Common myeloid progenitor, CD34-positive (primary cell): ENCODE data around the gene TNIP1.

ENCODE experiments used
- CTCF ChIA-PET: fragments of 350-600 bp; sonication (Branson Sonifier 250); formaldehyde crosslinking; loops from one replicate; lab custom pipeline; 2021; ENCODE audit warnings: antibody characterized with exemption; lab: Charles Lee
- POLR2A ChIA-PET: fragments of 350-600 bp; sonication (Branson Sonifier 250); formaldehyde crosslinking; loops from one replicate; lab custom pipeline; 2021; ENCODE audit warnings: antibody characterized with exemption; lab: Charles Lee
- DNase-seq, 3 donors: peaks; one replicate each; pipeline versions ENCODE4 v3.0.0 to v3.0.0-alpha.2; 2013
- H3K27ac ChIP-seq, 2 experiments: 1 replicate in 1 of 2; 2 replicates in 1 of 2; pipeline ENCODE4 v1.7.0; 2013; ENCODE audit warnings: inconsistent platforms in 2 of 2, low read length in 2 of 2, mild to moderate bottlenecking in 2 of 2, low read depth in 1 of 2, moderate library complexity in 1 of 2; ENCODE audit not compliant: severe bottlenecking in 2 of 2, insufficient read depth in 1 of 2, poor library complexity in 1 of 2
- H3K27me3 ChIP-seq, 5 experiments: replicated peaks in 2 of 5; 1 replicate in 3 of 5; 2 replicates in 2 of 5; pipeline versions ENCODE4 v1.6.1 to v1.7.0; 2013; ENCODE audit warnings: low read length in 4 of 5, mild to moderate bottlenecking in 2 of 5, moderate library complexity in 2 of 5, inconsistent platforms in 1 of 5; ENCODE audit not compliant: insufficient read depth in 5 of 5, control insufficient read depth in 4 of 5
- H3K36me3 ChIP-seq, 4 experiments: 1 replicate in 2 of 4; 2 replicates in 2 of 4; pipeline versions ENCODE4 v1.6.1 to v1.7.0; 2013; ENCODE audit warnings: low read length in 3 of 4, control low read depth in 1 of 4, mild to moderate bottlenecking in 1 of 4; ENCODE audit not compliant: control insufficient read depth in 4 of 4, insufficient read depth in 4 of 4
- H3K4me1 ChIP-seq, 4 experiments: 1 replicate in 3 of 4; 2 replicates in 1 of 4; pipeline versions ENCODE4 v1.6.1 to v1.7.1; 2013; ENCODE audit warnings: low read length in 3 of 4, mild to moderate bottlenecking in 3 of 4, control low read depth in 1 of 4, inconsistent platforms in 1 of 4, moderate library complexity in 1 of 4; ENCODE audit not compliant: control insufficient read depth in 4 of 4, insufficient read depth in 4 of 4; ENCODE audit errors: control extremely low read depth in 1 of 4
- H3K4me3 ChIP-seq, 7 experiments: 1 replicate in 4 of 7; 2 replicates in 3 of 7; pipeline versions ENCODE4 v1.5.1 to v1.7.0; 2013; ENCODE audit warnings: mild to moderate bottlenecking in 7 of 7, low read length in 6 of 7, moderate library complexity in 6 of 7, inconsistent platforms in 2 of 7, low read depth in 2 of 7, control low read depth in 1 of 7; ENCODE audit not compliant: insufficient read depth in 4 of 7, control insufficient read depth in 1 of 7; ENCODE audit errors: extremely low read depth in 1 of 7
- H3K9me3 ChIP-seq, 5 experiments: 1 replicate in 4 of 5; 2 replicates in 1 of 5; pipeline versions ENCODE4 v1.6.1 to v1.7.1; 2013; ENCODE audit warnings: low read length in 4 of 5, mild to moderate bottlenecking in 2 of 5, inconsistent platforms in 1 of 5, low read depth in 1 of 5, moderate library complexity in 1 of 5; ENCODE audit not compliant: control insufficient read depth in 4 of 5, insufficient read depth in 2 of 5; ENCODE audit errors: control extremely low read depth in 1 of 5
- WGBS: methylation state at CpG from one replicate; pipeline ENCODE4 v1.1.5; 2013; ENCODE audit not compliant: insufficient coverage; 5-methylcytosine and 5-hydroxymethylcytosine counted together

Gene TNIP1

DNA sequence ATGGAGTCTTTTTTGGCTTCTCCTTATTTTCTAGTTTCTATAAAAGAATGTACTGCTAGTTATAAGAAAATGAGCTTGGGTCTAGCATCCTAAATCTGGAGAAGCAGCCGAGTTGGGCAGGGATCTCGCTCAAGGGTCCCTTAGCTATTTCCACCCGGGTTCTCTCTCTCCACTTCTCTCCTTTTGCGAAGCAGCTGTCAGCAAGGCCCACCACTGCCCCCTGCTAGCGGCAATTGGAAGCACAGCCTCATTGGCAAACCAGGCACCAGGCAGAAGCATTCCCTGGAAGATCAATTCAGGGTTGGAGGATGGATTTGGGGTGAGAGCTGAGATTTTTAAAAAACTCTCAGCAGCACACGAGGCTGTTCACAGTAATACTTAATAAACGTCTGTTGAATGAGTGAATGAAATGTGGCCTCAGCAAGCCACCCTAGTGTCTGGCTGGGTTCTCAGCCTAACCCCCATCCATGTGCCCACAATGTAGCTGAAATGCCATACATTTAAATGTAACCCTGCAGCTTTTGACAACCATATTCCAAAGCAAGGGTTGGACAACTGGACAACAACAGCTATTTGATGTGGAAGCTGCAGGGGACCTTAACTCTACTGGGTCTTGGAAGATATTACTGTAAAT, 34.6 kb upstream of the TNIP1 start:
- peak; percentile 51 to 75 (median 70) for DNase-seq
- Histone ChIP-seq H3K27ac (no peak overlapping the region), H3K4me1 (no peaks in the 10 kb centered on the region), H3K9me3 (no peaks in the 10 kb centered on the region), H3K36me3 (peaks cover 19 to 58% (median 39%) of the 10 kb centered on the region in 4 experiments), H3K27me3 (no peaks in the 10 kb centered on the region), H3K4me3 (no peak overlapping the region)
- WGBS, result 0% methylated on average over 1 of the region's 7 CpGs
- CTCF ChIA-PET, result interaction anchor here (0.6 to 49.9 kb wide), 33 partner anchors 9 to 656 kb away, joined by 3 to 1757 read pairs (median 6); partner anchors contain the start of genes ANXA6, CCDC69, GPX3 and TNIP1
- POLR2A ChIA-PET, result interaction anchor here (1.0 to 1.9 kb wide), 3 partner anchors 16 to 64 kb away, joined by 3 to 12 read pairs (median 4); no protein-coding TSS in a partner anchor

- Histone ChIP-seq H3K4me3 (no peak overlapping the region), H3K9me3 (no peaks in the 10 kb centered on the region), H3K36me3 (peaks cover 16 to 59% (median 44%) of the 10 kb centered on the region in 4 experiments), H3K4me1 (no peaks in the 10 kb centered on the region), H3K27me3 (no peaks in the 10 kb centered on the region), H3K27ac (no peak overlapping the region)
- WGBS, result 71% methylated on average over 3 of the region's 3 CpGs
- POLR2A ChIA-PET, result interaction anchor here (0.6 to 0.7 kb wide), 2 partner anchors 10 to 356 kb away, joined by 3 to 4 read pairs; no protein-coding TSS in a partner anchor
- CTCF ChIA-PET, result interaction anchor here (0.7 to 49.9 kb wide), 6 partner anchors 8 to 53 kb away, joined by 3 to 1757 read pairs (median 96); partner anchors contain the start of gene TNIP1
- no peak for DNase-seq
Measured at GRCh38 chr5:151113651-151114050, 32.8 kb upstream of the TNIP1 start.

GRCh38 chr5:151110992-151111391, 30.2 kb upstream of the TNIP1 start:
- no peaks in the 10 kb centered on the region for H3K4me1 ChIP-seq
- ChIA-PET POLR2A (no interaction called here), CTCF (interaction anchor here (9.1 to 49.9 kb wide), 3 partner anchors 12 to 42 kb away, joined by 81 to 1757 read pairs (median 111); partner anchors contain the start of gene TNIP1)
- no peaks in the 10 kb centered on the region for H3K27me3 ChIP-seq
- H3K27ac ChIP-seq, result no peak overlapping the region
- H3K9me3 ChIP-seq, result no peaks in the 10 kb centered on the region
- H3K4me3 ChIP-seq, result no peak overlapping the region
- no peak for DNase-seq
- H3K36me3 ChIP-seq, result peaks cover 18 to 65% (median 38%) of the 10 kb centered on the region in 4 experiments
- no CpG with 5 or more reads among the region's 3 CpGs for WGBS

GRCh38 chr5:151110122-151110681, 29.4 kb upstream of the TNIP1 start:
- Histone ChIP-seq H3K9me3 (no peaks in the 10 kb centered on the region), H3K36me3 (peaks cover 16 to 73% (median 42%) of the 10 kb centered on the region in 4 experiments), H3K4me1 (no peaks in the 10 kb centered on the region), H3K4me3 (no peak overlapping the region), H3K27ac (no peak overlapping the region), H3K27me3 (no peaks in the 10 kb centered on the region)
- ChIA-PET POLR2A (interaction anchor here (0.6 kb wide), 1 partner anchor 9 kb away, joined by 3 read pairs; no protein-coding TSS in a partner anchor), CTCF (interaction anchor here (9.1 to 49.9 kb wide), 3 partner anchors 11 to 42 kb away, joined by 81 to 1757 read pairs (median 111); partner anchors contain the start of gene TNIP1)
- DNase-seq, result no peak
- WGBS, result no CpG with 5 or more reads among the region's 11 CpGs

DNA sequence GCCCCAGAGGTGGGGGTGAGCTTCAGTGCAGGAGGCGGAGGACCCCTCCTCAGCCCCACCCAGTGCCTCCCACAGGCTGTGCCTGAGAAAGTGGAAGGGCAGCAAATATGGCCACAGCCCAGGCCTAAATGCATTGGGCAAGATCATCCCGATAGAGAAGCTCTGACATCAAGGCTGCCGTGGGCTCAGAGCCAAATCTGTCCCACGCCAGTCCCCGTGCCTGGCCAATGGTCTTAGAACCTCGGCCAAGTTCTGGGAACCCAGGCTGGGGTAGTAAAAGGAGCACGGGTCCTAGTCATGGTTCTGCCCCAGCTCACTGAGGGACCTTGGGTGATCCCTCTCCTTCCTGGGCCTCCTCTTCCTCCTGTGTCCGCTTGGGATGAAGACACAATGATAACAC, 27.7 kb upstream of the TNIP1 start:
- WGBS, result 92% methylated on average over 7 of the region's 8 CpGs
- H3K4me1 ChIP-seq, result no peaks in the 10 kb centered on the region
- H3K36me3 ChIP-seq, result peaks cover 16 to 84% (median 50%) of the 10 kb centered on the region in 4 experiments
- no peak overlapping the region for H3K4me3 ChIP-seq
- H3K27me3 ChIP-seq, result no peaks in the 10 kb centered on the region
- H3K9me3 ChIP-seq, result no peaks in the 10 kb centered on the region
- no peak overlapping the region for H3K27ac ChIP-seq
- DNase-seq, result no peak
- CTCF ChIA-PET, result interaction anchor here (1.3 to 49.9 kb wide), 3 partner anchors 13 to 57 kb away, joined by 3 to 1757 read pairs (median 5); partner anchors contain the start of gene TNIP1
- POLR2A ChIA-PET, result no interaction called here

DNA sequence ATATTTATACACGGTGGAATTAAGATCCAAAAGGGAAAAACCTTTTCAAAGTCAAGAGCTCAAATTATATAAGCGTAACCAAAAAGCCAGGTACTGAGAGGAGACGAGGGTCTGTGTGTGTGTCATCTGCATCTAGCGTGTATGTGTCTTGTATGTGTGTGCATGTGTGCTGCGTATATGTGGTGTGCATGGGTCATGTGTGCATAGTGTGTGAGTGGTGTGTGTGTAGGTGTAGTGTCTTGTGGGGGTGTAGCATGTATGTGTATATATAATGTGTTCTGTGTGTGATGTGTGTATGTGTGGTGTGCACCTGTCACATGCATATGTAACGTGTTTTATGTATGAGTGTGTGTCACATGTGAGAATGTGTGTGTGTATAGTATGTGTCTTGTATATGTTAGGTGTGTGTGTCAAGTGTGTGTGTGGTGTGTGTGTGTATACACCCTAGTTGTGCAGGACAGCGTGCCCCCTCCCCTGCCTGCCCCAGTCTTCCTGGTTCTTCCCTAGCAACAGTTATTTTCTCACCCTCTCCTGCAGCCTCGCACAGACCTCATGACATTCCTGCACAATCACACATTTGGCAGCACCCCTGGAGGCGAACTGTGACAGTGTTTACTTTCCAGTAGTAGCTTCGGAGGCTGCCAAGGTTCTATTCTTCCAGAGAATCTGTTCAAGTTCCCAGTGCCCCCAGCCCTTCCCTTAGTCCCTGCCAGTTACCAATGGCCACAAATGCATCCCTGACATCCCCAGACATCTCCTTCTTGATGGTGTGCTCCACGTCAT, 27.1 kb upstream of the TNIP1 start:
- WGBS, result 98% methylated on average over 9 of the region's 11 CpGs
- H3K9me3 ChIP-seq, result no peaks in the 10 kb centered on the region
- no peaks in the 10 kb centered on the region for H3K4me1 ChIP-seq
- CTCF ChIA-PET, result interaction anchor here (1.3 to 49.9 kb wide), 4 partner anchors 8 to 57 kb away, joined by 3 to 1757 read pairs (median 20); partner anchors contain the start of gene TNIP1
- DNase-seq, result no peak
- no peak overlapping the region for H3K27ac ChIP-seq
- H3K36me3 ChIP-seq, result peaks cover 20 to 88% (median 52%) of the 10 kb centered on the region in 4 experiments
- H3K27me3 ChIP-seq, result no peaks in the 10 kb centered on the region
- POLR2A ChIA-PET, result no interaction called here
- no peak overlapping the region for H3K4me3 ChIP-seq
